ENCODE data around the gene CDKL1. TPM values are rescaled to one million over a fixed set of nuclear protein-coding genes. Genes with fewer than 3 reads are reported as not detected.

Gene CDKL1
- total RNA-seq, 1 experiment from 2014 or later: 3.6 TPM

DNA sequence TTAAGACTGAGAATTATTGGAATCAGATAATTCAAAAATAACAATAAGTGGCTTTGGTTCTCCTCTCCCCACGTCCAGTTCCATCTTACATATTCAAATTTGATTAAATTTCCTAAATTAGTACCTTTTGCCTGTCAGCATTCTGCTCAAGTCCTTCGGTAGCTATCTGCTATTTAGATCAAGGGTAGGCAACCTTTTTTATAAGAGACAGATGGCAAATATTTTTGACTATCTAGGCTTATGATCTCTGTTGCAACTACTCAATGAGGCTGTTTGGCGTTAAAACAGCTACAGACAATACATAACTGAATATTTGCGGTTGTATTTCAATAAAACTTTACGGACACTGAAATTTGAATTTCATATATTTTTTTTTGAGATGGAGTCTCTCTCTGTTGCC lies 106.4 kb downstream of the CDKL1 start:
- ATAC-seq (no peak), DNase-seq (ENCODE audit: low spot score) (no peak)
- peak overlapping the region; percentile 31; the same call in 1 of the 2 replicates for H3K27ac Mint-ChIP-seq
- H3K4me3 Mint-ChIP-seq: no peak overlapping the region
- ChIA-PET POLR2A (no interaction called here), CTCF (no interaction called here)
- peaks cover 18% of the 10 kb centered on the region for H3K36me3 Mint-ChIP-seq
- no peaks in the 10 kb centered on the region for H3K4me1 Mint-ChIP-seq
- TF ChIP-seq GRHL2 (CRISPR knock-in tag; IDR thresholded peaks at IDR 0.05; ENCODE audit: insufficient replicate concordance, severe bottlenecking) (no peak), CBFB (CRISPR knock-in tag; IDR thresholded peaks at IDR 0.05; ENCODE audit: low read depth) (no peak), ZNF219 (CRISPR knock-in tag; IDR thresholded peaks at IDR 0.05; ENCODE audit: borderline replicate concordance) (no peak), FOXK1 (CRISPR knock-in tag; IDR thresholded peaks at IDR 0.05) (no peak), ZBTB43 (CRISPR knock-in tag; IDR thresholded peaks at IDR 0.05) (no peak), EMX1 (CRISPR knock-in tag; IDR thresholded peaks at IDR 0.05) (no peak), IRF2 (CRISPR knock-in tag; IDR thresholded peaks at IDR 0.05; ENCODE audit: borderline replicate concordance, low read depth) (no peak), ZNF423 (CRISPR knock-in tag; IDR thresholded peaks at IDR 0.05) (no peak), FOXP1 (CRISPR knock-in tag; IDR thresholded peaks at IDR 0.05; ENCODE audit: borderline replicate concordance) (no peak), ETV6 (CRISPR knock-in tag; IDR thresholded peaks at IDR 0.05) (no peak), NFYB (CRISPR knock-in tag; conservative IDR thresholded peaks at IDR 0.05; ENCODE audit: low read depth) (no peak), USF1 (CRISPR knock-in tag; IDR thresholded peaks at IDR 0.05) (no peak), ZNF121 (CRISPR knock-in tag; IDR thresholded peaks at IDR 0.05) (no peak), MYBL2 (CRISPR knock-in tag; IDR thresholded peaks at IDR 0.05) (no peak)
- TF ChIP-seq, protein P1, sequence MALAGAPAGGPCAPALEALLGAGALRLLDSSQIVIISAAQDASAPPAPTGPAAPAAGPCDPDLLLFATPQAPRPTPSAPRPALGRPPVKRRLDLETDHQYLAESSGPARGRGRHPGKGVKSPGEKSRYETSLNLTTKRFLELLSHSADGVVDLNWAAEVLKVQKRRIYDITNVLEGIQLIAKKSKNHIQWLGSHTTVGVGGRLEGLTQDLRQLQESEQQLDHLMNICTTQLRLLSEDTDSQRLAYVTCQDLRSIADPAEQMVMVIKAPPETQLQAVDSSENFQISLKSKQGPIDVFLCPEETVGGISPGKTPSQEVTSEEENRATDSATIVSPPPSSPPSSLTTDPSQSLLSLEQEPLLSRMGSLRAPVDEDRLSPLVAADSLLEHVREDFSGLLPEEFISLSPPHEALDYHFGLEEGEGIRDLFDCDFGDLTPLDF (CRISPR knock-in tag; IDR thresholded peaks at IDR 0.05): no peak
- TF ChIP-seq, protein P2, sequence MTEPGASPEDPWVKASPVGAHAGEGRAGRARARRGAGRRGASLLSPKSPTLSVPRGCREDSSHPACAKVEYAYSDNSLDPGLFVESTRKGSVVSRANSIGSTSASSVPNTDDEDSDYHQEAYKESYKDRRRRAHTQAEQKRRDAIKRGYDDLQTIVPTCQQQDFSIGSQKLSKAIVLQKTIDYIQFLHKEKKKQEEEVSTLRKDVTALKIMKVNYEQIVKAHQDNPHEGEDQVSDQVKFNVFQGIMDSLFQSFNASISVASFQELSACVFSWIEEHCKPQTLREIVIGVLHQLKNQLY (CRISPR knock-in tag; IDR thresholded peaks at IDR 0.05): no peak
- TF ChIP-seq, protein P3, sequence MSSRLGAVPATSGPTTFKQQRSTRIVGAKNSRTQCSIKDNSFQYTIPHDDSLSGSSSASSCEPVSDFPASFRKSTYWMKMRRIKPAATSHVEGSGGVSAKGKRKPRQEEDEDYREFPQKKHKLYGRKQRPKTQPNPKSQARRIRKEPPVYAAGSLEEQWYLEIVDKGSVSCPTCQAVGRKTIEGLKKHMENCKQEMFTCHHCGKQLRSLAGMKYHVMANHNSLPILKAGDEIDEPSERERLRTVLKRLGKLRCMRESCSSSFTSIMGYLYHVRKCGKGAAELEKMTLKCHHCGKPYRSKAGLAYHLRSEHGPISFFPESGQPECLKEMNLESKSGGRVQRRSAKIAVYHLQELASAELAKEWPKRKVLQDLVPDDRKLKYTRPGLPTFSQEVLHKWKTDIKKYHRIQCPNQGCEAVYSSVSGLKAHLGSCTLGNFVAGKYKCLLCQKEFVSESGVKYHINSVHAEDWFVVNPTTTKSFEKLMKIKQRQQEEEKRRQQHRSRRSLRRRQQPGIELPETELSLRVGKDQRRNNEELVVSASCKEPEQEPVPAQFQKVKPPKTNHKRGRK (CRISPR knock-in tag; IDR thresholded peaks at IDR 0.05; ENCODE audit: borderline replicate concordance): no peak
- TF ChIP-seq, protein P4, sequence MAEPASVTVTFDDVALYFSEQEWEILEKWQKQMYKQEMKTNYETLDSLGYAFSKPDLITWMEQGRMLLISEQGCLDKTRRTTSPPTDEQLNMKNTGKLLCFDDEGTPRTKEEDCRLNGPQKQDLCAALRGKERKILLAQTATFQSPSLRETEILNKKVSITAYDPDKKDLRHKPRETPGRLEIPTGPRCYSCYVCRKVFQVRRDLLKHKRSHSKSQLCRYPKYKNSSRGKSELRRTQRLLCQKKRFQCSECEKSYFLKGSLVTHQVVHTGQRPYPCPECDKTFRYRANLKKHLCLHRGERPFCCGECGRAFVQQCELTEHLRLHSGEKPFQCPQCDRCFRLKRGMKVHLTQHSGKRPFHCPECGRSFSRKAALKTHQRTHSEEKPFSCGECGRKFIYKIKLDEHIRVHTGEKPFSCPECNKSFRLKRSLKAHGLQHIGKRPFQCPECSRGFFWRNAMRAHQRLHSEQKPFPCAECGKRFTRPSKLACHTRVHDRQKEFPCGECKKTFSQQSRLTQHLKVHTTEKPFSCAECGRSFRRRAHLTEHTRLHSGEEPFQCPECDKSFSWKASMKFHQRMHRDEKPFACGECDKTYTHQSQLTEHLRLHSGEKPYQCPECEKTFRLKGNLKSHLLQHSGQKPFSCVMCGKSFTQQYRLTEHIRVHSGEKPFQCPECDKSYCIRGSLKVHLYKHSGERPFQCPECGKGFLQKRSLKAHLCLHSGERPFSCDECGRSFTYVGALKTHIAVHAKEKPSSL (CRISPR knock-in tag; conservative IDR thresholded peaks at IDR 0.05): no peak
- TF ChIP-seq, protein P5, sequence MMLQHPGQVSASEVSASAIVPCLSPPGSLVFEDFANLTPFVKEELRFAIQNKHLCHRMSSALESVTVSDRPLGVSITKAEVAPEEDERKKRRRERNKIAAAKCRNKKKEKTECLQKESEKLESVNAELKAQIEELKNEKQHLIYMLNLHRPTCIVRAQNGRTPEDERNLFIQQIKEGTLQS (CRISPR knock-in tag; conservative IDR thresholded peaks at IDR 0.05): no peak
- TF ChIP-seq, protein P6, sequence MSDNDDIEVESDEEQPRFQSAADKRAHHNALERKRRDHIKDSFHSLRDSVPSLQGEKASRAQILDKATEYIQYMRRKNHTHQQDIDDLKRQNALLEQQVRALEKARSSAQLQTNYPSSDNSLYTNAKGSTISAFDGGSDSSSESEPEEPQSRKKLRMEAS (CRISPR knock-in tag; IDR thresholded peaks at IDR 0.05): no peak
- H3K9me3 Mint-ChIP-seq: no peaks in the 10 kb centered on the region
- H3K27me3 Mint-ChIP-seq (ENCODE audit: low read depth): no peaks in the 10 kb centered on the region

Data from WTC11 (cell line).